Breast epithelium (tissue), 4 donors: ENCODE measurements around the gene VPS11. TPM values are rescaled to one million over a fixed set of nuclear protein-coding genes. Genes with fewer than 3 reads are reported as not detected.

Experiments used
- DNase-seq, 2 donors: peaks; one replicate each; pipeline ENCODE4 v3.0.0-alpha.2; 2019; ENCODE audit warnings: low spot score in 2 of 2
- H3K27ac ChIP-seq, 2 donors: fragments of 200-600 bp; sonication (generic) in 1 of 2; one replicate each; pipeline ENCODE4 v1.5.1; 2016 to 2019; ENCODE audit warnings: mild to moderate bottlenecking in 1 of 2
- H3K27me3 ChIP-seq, 2 donors: fragments of 200-600 bp; sonication (generic) in 1 of 2; one replicate each; pipeline versions ENCODE4 v1.5.1 to v1.6.0; 2017 to 2019; ENCODE audit warnings: control low read depth in 1 of 2, mild to moderate bottlenecking in 1 of 2
- H3K36me3 ChIP-seq: fragments of 200-600 bp; one replicate; pipeline ENCODE4 v1.5.1; 2019
- H3K4me1 ChIP-seq, 2 donors: fragments of 200-600 bp; sonication (generic); one replicate each; pipeline ENCODE4 v1.5.1; 2016 to 2019; ENCODE audit warnings: control low read depth in 1 of 2
- H3K4me3 ChIP-seq, 3 donors: fragments of 200-600 bp; sonication (generic); 1 replicate in 2 of 3; 2 replicates in 1 of 3; pipeline ENCODE4 v1.5.1; 2016 to 2019; ENCODE audit warnings: mild to moderate bottlenecking in 3 of 3, moderate library complexity in 2 of 3
- H3K9me3 ChIP-seq, 2 donors: fragments of 200-600 bp; sonication (generic) in 1 of 2; one replicate each; pipeline ENCODE4 v1.5.1; 2016 to 2019; ENCODE audit warnings: control low read depth in 1 of 2
- POLR2A ChIP-seq: fragments of 450-650 bp; IDR thresholded peaks from one replicate; pipeline ENCODE4 v1.6.1; 2016; ENCODE audit warnings: antibody characterized with exemption, mild to moderate bottlenecking, moderate library complexity
- POLR2AphosphoS5 ChIP-seq, 3 donors: sonication (generic); formaldehyde crosslinking; IDR thresholded peaks; one replicate each; pipeline ENCODE4 v1.6.1; 2017; ENCODE audit warnings: antibody characterized with exemption in 3 of 3
- intact Hi-C: fragments of 100-400 bp; cut with DNase I; formaldehyde crosslinking; loops from one replicate; pipeline ENCODE4 v1.15.1; 2023; ENCODE audit warnings: low total_unique reads
- total RNA-seq, 3 donors: library from RNA; depleted of rRNA; stranded (reverse); fragments of >200 nt; gene quantifications; one replicate each; pipeline ENCODE4 v1.1.0, GENCODE V29; 2016
- TF ChIP-seq, protein P1 (sequence below), 3 donors: fragments of 450-650 bp; IDR thresholded peaks; one replicate each; pipeline ENCODE4 v1.5.1; 2016 to 2017; ENCODE audit warnings: antibody characterized with exemption in 3 of 3, mild to moderate bottlenecking in 3 of 3, moderate library complexity in 3 of 3

The VPS11 gene
- total RNA-seq, 3 donors from 2014 or later: 38.0 to 53.9 (median 46.6) TPM

DNA sequence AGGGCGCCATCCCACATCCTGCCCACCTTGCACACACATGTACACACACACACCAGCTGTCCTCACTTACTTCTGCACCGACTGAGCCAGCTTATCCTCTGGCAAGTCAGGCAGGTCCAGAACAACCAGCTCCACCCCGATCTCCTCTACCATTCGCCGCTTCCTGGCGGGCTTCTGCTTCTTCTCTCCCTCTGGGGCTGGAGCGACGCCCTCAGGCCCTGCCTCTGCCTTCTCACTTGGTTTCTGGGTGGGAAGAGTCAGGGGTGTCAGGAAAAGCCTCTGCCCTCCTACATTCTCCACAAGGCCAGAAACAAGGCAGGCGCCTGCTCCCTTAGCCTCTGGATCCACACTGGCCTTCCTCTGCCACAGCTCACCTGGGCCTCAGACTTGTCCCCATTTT, 19.0 kb upstream of the VPS11 start:
- intact Hi-C loops: no loop called here
- H3K4me1 ChIP-seq: no peaks in the 10 kb centered on the region
- TF ChIP-seq POLR2A (no peak), POLR2AphosphoS5 (IDR thresholded peaks at IDR 0.05) (no peak)
- TF ChIP-seq, protein P1, sequence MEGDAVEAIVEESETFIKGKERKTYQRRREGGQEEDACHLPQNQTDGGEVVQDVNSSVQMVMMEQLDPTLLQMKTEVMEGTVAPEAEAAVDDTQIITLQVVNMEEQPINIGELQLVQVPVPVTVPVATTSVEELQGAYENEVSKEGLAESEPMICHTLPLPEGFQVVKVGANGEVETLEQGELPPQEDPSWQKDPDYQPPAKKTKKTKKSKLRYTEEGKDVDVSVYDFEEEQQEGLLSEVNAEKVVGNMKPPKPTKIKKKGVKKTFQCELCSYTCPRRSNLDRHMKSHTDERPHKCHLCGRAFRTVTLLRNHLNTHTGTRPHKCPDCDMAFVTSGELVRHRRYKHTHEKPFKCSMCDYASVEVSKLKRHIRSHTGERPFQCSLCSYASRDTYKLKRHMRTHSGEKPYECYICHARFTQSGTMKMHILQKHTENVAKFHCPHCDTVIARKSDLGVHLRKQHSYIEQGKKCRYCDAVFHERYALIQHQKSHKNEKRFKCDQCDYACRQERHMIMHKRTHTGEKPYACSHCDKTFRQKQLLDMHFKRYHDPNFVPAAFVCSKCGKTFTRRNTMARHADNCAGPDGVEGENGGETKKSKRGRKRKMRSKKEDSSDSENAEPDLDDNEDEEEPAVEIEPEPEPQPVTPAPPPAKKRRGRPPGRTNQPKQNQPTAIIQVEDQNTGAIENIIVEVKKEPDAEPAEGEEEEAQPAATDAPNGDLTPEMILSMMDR (IDR thresholded peaks at IDR 0.05): no peak
- H3K27me3 ChIP-seq: no peaks in the 10 kb centered on the region
- DNase-seq: no peak
- H3K4me3 ChIP-seq: no peak overlapping the region
- no peaks in the 10 kb centered on the region for H3K9me3 ChIP-seq
- peaks cover 11% of the 10 kb centered on the region for H3K36me3 ChIP-seq
- H3K27ac ChIP-seq: no peak overlapping the region

DNA sequence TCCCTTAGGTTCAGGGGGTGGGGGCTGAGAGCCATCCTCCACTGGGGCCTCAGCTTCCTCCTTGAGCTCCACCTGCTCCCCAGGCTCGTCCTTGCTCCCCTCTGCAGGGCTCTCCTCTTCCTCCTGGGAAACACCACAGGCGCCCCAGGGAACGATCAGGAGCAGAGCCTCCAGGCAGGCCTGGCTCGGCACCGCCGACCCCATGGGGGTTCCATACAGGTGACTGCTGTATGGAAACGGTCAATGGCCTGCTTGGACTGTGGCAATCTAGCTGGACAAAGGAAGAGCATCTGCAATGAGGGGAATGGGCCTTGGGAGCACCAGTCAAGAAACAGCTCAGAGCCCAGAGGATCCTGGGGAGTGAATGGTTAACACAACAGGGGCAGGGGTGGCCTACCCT, 18.5 kb upstream of the VPS11 start:
- H3K9me3 ChIP-seq: no peaks in the 10 kb centered on the region
- TF ChIP-seq POLR2AphosphoS5 (IDR thresholded peaks at IDR 0.05): no peak
- TF ChIP-seq, protein P1 (IDR thresholded peaks at IDR 0.05): no peak
- no peak for TF ChIP-seq POLR2A
- no peak overlapping the region for H3K27ac ChIP-seq
- H3K36me3 ChIP-seq: peaks cover 11% of the 10 kb centered on the region
- no peaks in the 10 kb centered on the region for H3K27me3 ChIP-seq
- intact Hi-C loops: no loop called here
- H3K4me1 ChIP-seq: no peaks in the 10 kb centered on the region
- DNase-seq: no peak
- H3K4me3 ChIP-seq: no peak overlapping the region

DNA sequence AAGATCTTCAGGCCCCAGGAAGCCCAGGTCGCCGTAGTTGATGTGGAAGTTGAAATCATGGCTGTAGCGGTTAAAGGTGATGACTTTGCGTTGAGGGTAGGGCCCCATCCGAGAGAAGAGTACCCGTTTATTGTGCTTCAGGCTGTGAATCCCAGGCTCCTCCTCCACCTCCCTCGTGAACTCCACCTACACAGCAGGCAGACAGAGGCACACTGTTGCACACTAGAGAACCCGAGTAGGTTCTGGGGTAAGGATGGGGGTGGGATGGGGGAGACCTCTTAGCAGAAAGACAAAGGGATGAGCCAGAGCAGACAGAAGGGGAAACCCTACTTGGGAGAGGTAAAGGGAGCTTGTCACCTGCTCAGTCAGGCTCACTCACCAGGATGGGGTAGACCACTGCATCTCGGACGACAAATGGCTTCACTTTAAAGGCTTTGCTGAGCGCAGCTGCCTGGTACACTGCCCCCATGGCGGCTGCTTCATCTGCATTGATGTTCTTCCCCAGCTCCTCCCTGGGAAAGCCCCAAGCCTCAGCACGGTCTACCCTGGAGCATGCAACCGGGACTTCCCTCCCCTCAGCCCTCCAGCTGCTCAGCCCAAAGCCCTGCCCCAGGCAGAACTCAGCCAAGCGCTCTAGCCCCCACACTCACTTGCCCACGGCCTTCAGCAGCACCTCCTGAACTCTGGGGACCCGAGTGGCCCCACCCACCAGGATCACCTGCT, 16.0 kb upstream of the VPS11 start:
- H3K4me3 ChIP-seq: no peak overlapping the region
- DNase-seq: no peak
- TF ChIP-seq, protein P1 (IDR thresholded peaks at IDR 0.05): no peak
- no peak for TF ChIP-seq POLR2A
- no peaks in the 10 kb centered on the region for H3K27me3 ChIP-seq
- H3K9me3 ChIP-seq: no peaks in the 10 kb centered on the region
- H3K4me1 ChIP-seq: peaks cover 7 to 8% of the 10 kb centered on the region in 2 donors
- intact Hi-C loops: no loop called here
- peaks cover 11% of the 10 kb centered on the region for H3K36me3 ChIP-seq
- H3K27ac ChIP-seq: no peak overlapping the region

DNA sequence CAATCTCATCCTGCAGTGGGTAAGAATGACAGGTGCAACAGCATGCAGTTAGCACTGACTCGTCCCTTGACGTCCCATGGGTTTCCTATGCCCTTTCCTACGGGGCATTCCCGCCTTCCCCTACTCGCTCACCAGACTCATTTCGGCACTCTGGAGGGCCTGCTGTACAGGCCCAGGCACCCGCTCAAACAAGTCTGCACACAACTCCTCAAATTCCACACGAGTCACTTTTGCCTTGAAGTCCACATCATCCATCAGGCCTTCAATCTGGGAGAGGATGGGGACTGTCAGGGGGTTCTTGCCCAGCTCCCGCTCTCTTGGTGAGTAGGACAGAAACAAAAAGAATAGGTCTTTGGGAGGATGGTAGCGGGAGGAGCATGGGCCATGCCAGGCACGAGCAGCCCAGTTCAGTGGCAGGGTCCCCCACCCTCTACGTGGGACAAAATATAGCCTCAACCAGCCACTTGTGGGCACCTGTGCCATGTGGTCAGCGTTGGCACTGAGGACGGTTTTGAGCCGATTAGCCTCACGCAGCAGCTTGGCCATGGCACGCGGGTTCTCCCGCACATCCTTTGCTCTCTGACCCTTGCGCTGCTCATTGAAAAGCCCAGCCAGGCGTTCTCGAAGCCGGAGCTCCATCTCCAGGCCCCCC, 15.3 kb upstream of the VPS11 start:
- H3K4me1 ChIP-seq: peaks cover 7 to 8% of the 10 kb centered on the region in 2 donors
- H3K4me3 ChIP-seq: no peak overlapping the region
- intact Hi-C loops: no loop called here
- no peaks in the 10 kb centered on the region for H3K9me3 ChIP-seq
- peaks cover 11% of the 10 kb centered on the region for H3K36me3 ChIP-seq
- no peaks in the 10 kb centered on the region for H3K27me3 ChIP-seq
- H3K27ac ChIP-seq: no peak overlapping the region
- TF ChIP-seq POLR2A (no peak), POLR2AphosphoS5 (IDR thresholded peaks at IDR 0.05) (no peak)
- TF ChIP-seq, protein P1 (IDR thresholded peaks at IDR 0.05): no peak
- DNase-seq: no peak

DNA sequence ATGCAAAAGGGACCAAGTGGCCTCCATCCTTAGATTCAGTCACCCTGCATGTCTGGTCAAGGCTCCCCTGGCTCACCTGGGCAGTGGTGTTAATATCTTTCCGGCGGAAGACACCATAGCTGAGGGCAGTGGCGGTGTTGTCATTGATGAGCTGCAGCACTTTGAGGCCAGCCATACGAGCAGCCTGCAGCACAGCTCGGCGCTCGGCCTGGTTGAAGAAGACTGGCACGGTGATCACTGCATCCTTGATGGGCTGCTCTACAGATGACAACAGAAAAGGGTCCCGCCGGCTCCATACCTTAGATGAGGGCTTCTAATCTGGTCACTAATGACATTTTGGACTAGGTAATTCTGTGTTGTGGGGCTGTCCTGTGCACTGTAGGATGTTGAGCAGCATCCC, 13.2 kb upstream of the VPS11 start:
- TF ChIP-seq, protein P1 (IDR thresholded peaks at IDR 0.05): no peak
- no peak for TF ChIP-seq POLR2AphosphoS5 (IDR thresholded peaks at IDR 0.05)
- TF ChIP-seq POLR2A: no peak
- intact Hi-C loops: no loop called here

More for the DNA sequence above, 13.2 kb upstream of the VPS11 start:
- H3K27me3 ChIP-seq: no peaks in the 10 kb centered on the region
- peaks cover 7 to 16% of the 10 kb centered on the region in 2 donors for H3K4me1 ChIP-seq
- H3K27ac ChIP-seq: no peak overlapping the region
- no peak overlapping the region for H3K4me3 ChIP-seq
- no peak for DNase-seq
- H3K9me3 ChIP-seq: no peaks in the 10 kb centered on the region
- no peaks in the 10 kb centered on the region for H3K36me3 ChIP-seq
